Melanocyte of skin (primary cell): ENCODE results near the gene ADAMTS7. TPM values are rescaled to one million over a fixed set of nuclear protein-coding genes. Genes with fewer than 3 reads are reported as not detected.

ENCODE experiments used
- small RNA-seq, 2 donors: library from RNA; depleted of rRNA; stranded (forward); fragments of <200 nt; gene quantifications; one replicate each; pipeline ENCODE3, GENCODE V24; 2012
- total RNA-seq, 2 donors: library from RNA; depleted of rRNA; stranded (reverse); fragments of >200 nt; gene quantifications; 2 replicates each; pipeline ENCODE4 v1.2.3, GENCODE V29; 2012

Gene ADAMTS7
- total RNA-seq: 1 to 10 TPM; 3.1 to 4.0 TPM

GRCh38 chr15:78811124-78811824, at the start of gene ADAMTS7:
Gene ADAMTS7 (minus strand): TSS chr15:78811464. CDS start chr15:78811220, 244 bp downstream.

Small RNA genes within 50 kb of the gene (small RNA-seq; reads per million reads assigned to genes)
- 0 reads per million in 2 donors for gene AC022748.3

Other genes starting within 250 kb of the ADAMTS7 start
- gene CHRNA5, start 245.9 kb downstream of the ADAMTS7 start, total RNA-seq: 10 to 100 TPM in 1 of 2 donors, 1 to 10 TPM in 1; 3.8 to 12.7 TPM
- under 1 TPM; under 0.01 to 0.67 TPM for gene CHRNA3, start 190.5 kb downstream of the ADAMTS7 start, total RNA-seq
- gene CHRNB4, start 170.3 kb downstream of the ADAMTS7 start, total RNA-seq: under 1 TPM in 1 of 2 donors, not detected in 1; 0.69 TPM
- 100 to 1,000 TPM; 222 to 258 TPM for gene MORF4L1, start 61.4 kb upstream of the ADAMTS7 start, total RNA-seq
- 10 to 100 TPM; 73.0 to 92.6 TPM for gene CTSH, start 133.6 kb upstream of the ADAMTS7 start, total RNA-seq